HepG2 (cell line): ENCODE results near the gene CMTM1. TPM values are rescaled to one million over a fixed set of nuclear protein-coding genes. Genes with fewer than 3 reads are reported as not detected.

Source experiments
- AGO1 ChIP-seq: fragments of 200-400 bp; formaldehyde crosslinking; IDR thresholded peaks from 2 replicates; pipeline ENCODE4 v1.6.1; 2017; ENCODE audit warnings: mild to moderate bottlenecking, low read depth, low read length, moderate library complexity; ENCODE audit not compliant: poor library complexity, severe bottlenecking
- CBFB ChIP-seq: sonication (generic); formaldehyde crosslinking; IDR thresholded peaks from 2 replicates; pipeline ENCODE4 v1.4.0; 2020; ENCODE audit warnings: missing genetic modification reagents
- CREM ChIP-seq, 2 experiments: sonication (generic) in 1 of 2; formaldehyde crosslinking in 1 of 2; IDR thresholded peaks; 2 replicates each; pipeline versions ENCODE4 v1.4.0 to v1.6.1; 2016 to 2020; ENCODE audit warnings: antibody characterized with exemption in 1 of 2, mild to moderate bottlenecking in 1 of 2, missing genetic modification reagents in 1 of 2
- E2F1 ChIP-seq: sonication (generic); formaldehyde crosslinking; IDR thresholded peaks from 2 replicates; pipeline ENCODE4 v1.5.0; 2020; ENCODE audit warnings: missing genetic modification reagents
- GABPB1 ChIP-seq: IDR thresholded peaks from 2 replicates; pipeline ENCODE4 v1.6.1; 2016; ENCODE audit warnings: mild to moderate bottlenecking, missing genetic modification reagents, moderate library complexity, missing compliant biosample characterization
- MLXIP ChIP-seq: sonication (generic); formaldehyde crosslinking; IDR thresholded peaks from 2 replicates; pipeline ENCODE4 v1.9.0; 2021; ENCODE audit warnings: missing genetic modification reagents, borderline replicate concordance
- NR1H2 ChIP-seq: sonication (generic); formaldehyde crosslinking; IDR thresholded peaks from 2 replicates; pipeline ENCODE4 v1.8.1; 2022; ENCODE audit warnings: low read depth, missing genetic modification reagents, borderline replicate concordance
- NR2F2 ChIP-seq: IDR thresholded peaks from 2 replicates; pipeline ENCODE4 v1.6.1; 2012; ENCODE audit warnings: low read depth, inconsistent platforms, borderline replicate concordance
- ONECUT2 ChIP-seq: sonication (generic); formaldehyde crosslinking; IDR thresholded peaks from 2 replicates; pipeline ENCODE4 v1.4.0; 2020; ENCODE audit warnings: missing genetic modification reagents
- PHF20 ChIP-seq: sonication (generic); formaldehyde crosslinking; IDR thresholded peaks from 2 replicates; pipeline ENCODE4 v1.5.0; 2020; ENCODE audit warnings: mild to moderate bottlenecking, missing genetic modification reagents
- POLR2AphosphoS5 ChIP-seq: IDR thresholded peaks from 2 replicates; pipeline ENCODE4 v1.6.1; 2012; ENCODE audit warnings: low read depth, low read length
- RFXANK ChIP-seq: IDR thresholded peaks from 2 replicates; pipeline ENCODE4 v1.6.1; 2016
- TBX2 ChIP-seq: sonication (generic); formaldehyde crosslinking; IDR thresholded peaks from 2 replicates; pipeline ENCODE4 v1.5.0; 2020; ENCODE audit warnings: missing genetic modification reagents, mild to moderate bottlenecking, borderline replicate concordance
- ZBED4 ChIP-seq: sonication (generic); formaldehyde crosslinking; IDR thresholded peaks from 2 replicates; pipeline ENCODE4 v1.4.0; 2020; ENCODE audit warnings: missing genetic modification reagents, borderline replicate concordance
- ZKSCAN1 ChIP-seq: fragments of 150-350 bp; IDR thresholded peaks from 2 replicates; pipeline ENCODE4 v1.6.1; 2014; ENCODE audit warnings: low read length
- ZNF260 ChIP-seq: sonication (generic); formaldehyde crosslinking; IDR thresholded peaks from 2 replicates; pipeline ENCODE4 v1.4.0; 2020; ENCODE audit warnings: missing genetic modification reagents, low read depth, mild to moderate bottlenecking, borderline replicate concordance
- ZNF460 ChIP-seq: sonication (generic); formaldehyde crosslinking; IDR thresholded peaks from 2 replicates; pipeline ENCODE4 v1.5.1; 2020; ENCODE audit warnings: missing genetic modification reagents, mild to moderate bottlenecking, borderline replicate concordance
- ZNF576 ChIP-seq: sonication (generic); formaldehyde crosslinking; IDR thresholded peaks from 2 replicates; pipeline ENCODE4 v1.4.0; 2020; ENCODE audit warnings: mild to moderate bottlenecking, missing genetic modification reagents
- ZNF678 ChIP-seq: sonication (generic); formaldehyde crosslinking; IDR thresholded peaks from 2 replicates; pipeline ENCODE4 v1.4.0; 2020; ENCODE audit warnings: mild to moderate bottlenecking, missing genetic modification reagents
- ZNF709 ChIP-seq: sonication (generic); formaldehyde crosslinking; IDR thresholded peaks from 2 replicates; pipeline ENCODE4 v1.5.0; 2020; ENCODE audit warnings: mild to moderate bottlenecking, missing genetic modification reagents
- ZNF777 ChIP-seq: sonication (generic); formaldehyde crosslinking; IDR thresholded peaks from 2 replicates; pipeline ENCODE4 v1.4.0; 2020; ENCODE audit warnings: missing genetic modification reagents
- polyA plus RNA-seq, 8 experiments: library from polyadenylated mRNA; depleted of rRNA in 3 of 8; stranded (reverse) in 7 of 8; unstranded in 1 of 8; fragments of >200 nt; fragmentation: Illumina TruSeq in 4 of 8; extraction: Trizol in 4 of 8; gene quantifications; 2 replicates each; pipeline versions ENCODE4 v1.2.1 to v1.2.3, GENCODE V29; 2011 to 2016; ENCODE audit warnings: low read depth in 4 of 8, missing spikeins in 1 of 8, mixed read lengths in 1 of 8; ENCODE audit not compliant: insufficient read depth in 1 of 8
- total RNA-seq, 5 experiments: library from RNA; depleted of rRNA; stranded (reverse); fragments of >200 nt; fragmentation: Illumina TruSeq; extraction: Trizol; gene quantifications; 2 replicates each; pipeline ENCODE4 v1.2.3, GENCODE V29; 2016; ENCODE audit warnings: low read depth in 1 of 5

Gene CMTM1
- total and polyA plus RNA-seq, 2 of the 13 experiments (the other 11 are each of a cell fraction or from before 2014, with no cell fraction given) = 1.7 to 2.9 TPM

GRCh38 chr16:66552286-66553177 lies 13.7 kb upstream of the CMTM1 start, which contains the start of gene CKLF (continued):
- TF ChIP-seq GABPB1 (CRISPR knock-in tag) = peak; percentile 83
- peak; percentile 75 for TF ChIP-seq ZNF777
- TF ChIP-seq CREM (IDR thresholded peaks at IDR 0.05) = no peak; the same call in 1 of the 2 replicates
- TF ChIP-seq CREM (CRISPR knock-in tag; IDR thresholded peaks at IDR 0.05) = no peak
- peak; percentile 10; the same call in 1 of the 2 replicates for TF ChIP-seq ZNF460 (CRISPR knock-in tag)
- TF ChIP-seq TBX2 (CRISPR knock-in tag) = peak; percentile 97
- TF ChIP-seq ZNF576 (CRISPR knock-in tag) = no peak
- no peak for TF ChIP-seq RFXANK (CRISPR knock-in tag)
- TF ChIP-seq ZBED4 (CRISPR knock-in tag) = peak; percentile 70; the same call in 1 of the 2 replicates
- peak; percentile 70; the same call in 1 of the 2 replicates for TF ChIP-seq ONECUT2
- TF ChIP-seq POLR2AphosphoS5 = peak; percentile 99
- TF ChIP-seq PHF20 (CRISPR knock-in tag) = peak; percentile 79
- TF ChIP-seq CBFB (CRISPR knock-in tag) = peak; percentile 85
- no peak for TF ChIP-seq NR2F2
- TF ChIP-seq ZNF260 (CRISPR knock-in tag) = peak; percentile 80; the same call in 1 of the 2 replicates
- peak; percentile 99 for TF ChIP-seq ZNF678
- TF ChIP-seq AGO1 = peak; percentile 83
- no peak for TF ChIP-seq ZKSCAN1
- TF ChIP-seq NR1H2 = peak; percentile 98
- TF ChIP-seq ZNF709 (CRISPR knock-in tag) = peak; percentile 99
- peak; percentile 86; the same call in 1 of the 2 replicates for TF ChIP-seq MLXIP (CRISPR knock-in tag)
- peak; percentile 96 for TF ChIP-seq E2F1 (CRISPR knock-in tag)
